Fibroblast of lung (primary cell): ENCODE measurements around the gene NXN.

ENCODE experiments used
- CTCF ChIP-seq, 2 donors: IDR thresholded peaks in 1 of 2; conservative IDR thresholded peaks in 1 of 2; 1 replicate in 1 of 2; 2 replicates in 1 of 2; pipeline ENCODE4 v1.5.1; 2011 to 2012; ENCODE audit warnings: low read length in 2 of 2, control low read depth in 1 of 2, inconsistent platforms in 1 of 2, low read depth in 1 of 2, mild to moderate bottlenecking in 1 of 2
- EZH2 ChIP-seq: IDR thresholded peaks from 2 replicates; pipeline ENCODE4 v1.5.1; 2012; ENCODE audit warnings: low read length, control low read depth, mild to moderate bottlenecking; ENCODE audit errors: missing control alignments

- TF ChIP-seq CTCF (conservative IDR thresholded peaks at IDR 0.05 in 1 of 2, IDR thresholded peaks at IDR 0.05 in 1 of 2; ENCODE audit: low read depth in 1 of 2, low read length in 2 of 2) (no peak), EZH2 (no peak)
Observed at GRCh38 chr17:851924-852323, 127.7 kb downstream of the NXN start.
